Measurements from ENCODE around the gene TMEM14A.

DNA sequence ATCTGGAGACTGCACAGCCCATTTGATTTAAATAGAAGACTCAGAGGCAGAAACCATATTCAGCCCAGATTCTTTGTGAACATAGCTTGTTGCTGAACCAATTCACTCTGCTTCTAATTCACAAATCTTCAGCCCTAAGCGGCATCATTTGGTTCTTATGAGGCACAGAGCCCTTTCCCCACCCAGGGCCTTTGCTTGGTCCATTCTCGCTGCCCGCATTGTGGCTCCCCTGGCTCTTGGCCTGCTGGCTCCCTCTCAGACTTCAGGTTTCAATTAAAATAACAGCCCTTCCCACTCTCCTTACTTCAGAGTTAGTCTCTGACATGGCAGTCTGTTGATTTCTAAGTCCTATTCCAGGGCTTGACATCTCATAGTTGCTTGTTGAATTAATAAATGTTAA lies 9.4 kb upstream of the TMEM14A start:
- TF ChIP-seq, protein P1, sequence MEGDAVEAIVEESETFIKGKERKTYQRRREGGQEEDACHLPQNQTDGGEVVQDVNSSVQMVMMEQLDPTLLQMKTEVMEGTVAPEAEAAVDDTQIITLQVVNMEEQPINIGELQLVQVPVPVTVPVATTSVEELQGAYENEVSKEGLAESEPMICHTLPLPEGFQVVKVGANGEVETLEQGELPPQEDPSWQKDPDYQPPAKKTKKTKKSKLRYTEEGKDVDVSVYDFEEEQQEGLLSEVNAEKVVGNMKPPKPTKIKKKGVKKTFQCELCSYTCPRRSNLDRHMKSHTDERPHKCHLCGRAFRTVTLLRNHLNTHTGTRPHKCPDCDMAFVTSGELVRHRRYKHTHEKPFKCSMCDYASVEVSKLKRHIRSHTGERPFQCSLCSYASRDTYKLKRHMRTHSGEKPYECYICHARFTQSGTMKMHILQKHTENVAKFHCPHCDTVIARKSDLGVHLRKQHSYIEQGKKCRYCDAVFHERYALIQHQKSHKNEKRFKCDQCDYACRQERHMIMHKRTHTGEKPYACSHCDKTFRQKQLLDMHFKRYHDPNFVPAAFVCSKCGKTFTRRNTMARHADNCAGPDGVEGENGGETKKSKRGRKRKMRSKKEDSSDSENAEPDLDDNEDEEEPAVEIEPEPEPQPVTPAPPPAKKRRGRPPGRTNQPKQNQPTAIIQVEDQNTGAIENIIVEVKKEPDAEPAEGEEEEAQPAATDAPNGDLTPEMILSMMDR (IDR thresholded peaks at IDR 0.05; ENCODE audit: poor library complexity, severe bottlenecking): no peak
- TF ChIP-seq EP300 (conservative IDR thresholded peaks at IDR 0.05; ENCODE audit: poor library complexity, severe bottlenecking) (no peak), RAD21 (conservative IDR thresholded peaks at IDR 0.05) (no peak), EZH2 (IDR thresholded peaks at IDR 0.05; ENCODE audit: borderline replicate concordance, insufficient read depth, low read length, poor library complexity, severe bottlenecking) (no peak), POLR2AphosphoS5 (IDR thresholded peaks at IDR 0.05) (no peak), TAF1 (IDR thresholded peaks at IDR 0.05; ENCODE audit: low read depth) (no peak), MXI1 (conservative IDR thresholded peaks at IDR 0.05; ENCODE audit: poor library complexity, severe bottlenecking) (no peak), SMC3 (conservative IDR thresholded peaks at IDR 0.05; ENCODE audit: poor library complexity) (no peak)
- TF ChIP-seq, protein P2, sequence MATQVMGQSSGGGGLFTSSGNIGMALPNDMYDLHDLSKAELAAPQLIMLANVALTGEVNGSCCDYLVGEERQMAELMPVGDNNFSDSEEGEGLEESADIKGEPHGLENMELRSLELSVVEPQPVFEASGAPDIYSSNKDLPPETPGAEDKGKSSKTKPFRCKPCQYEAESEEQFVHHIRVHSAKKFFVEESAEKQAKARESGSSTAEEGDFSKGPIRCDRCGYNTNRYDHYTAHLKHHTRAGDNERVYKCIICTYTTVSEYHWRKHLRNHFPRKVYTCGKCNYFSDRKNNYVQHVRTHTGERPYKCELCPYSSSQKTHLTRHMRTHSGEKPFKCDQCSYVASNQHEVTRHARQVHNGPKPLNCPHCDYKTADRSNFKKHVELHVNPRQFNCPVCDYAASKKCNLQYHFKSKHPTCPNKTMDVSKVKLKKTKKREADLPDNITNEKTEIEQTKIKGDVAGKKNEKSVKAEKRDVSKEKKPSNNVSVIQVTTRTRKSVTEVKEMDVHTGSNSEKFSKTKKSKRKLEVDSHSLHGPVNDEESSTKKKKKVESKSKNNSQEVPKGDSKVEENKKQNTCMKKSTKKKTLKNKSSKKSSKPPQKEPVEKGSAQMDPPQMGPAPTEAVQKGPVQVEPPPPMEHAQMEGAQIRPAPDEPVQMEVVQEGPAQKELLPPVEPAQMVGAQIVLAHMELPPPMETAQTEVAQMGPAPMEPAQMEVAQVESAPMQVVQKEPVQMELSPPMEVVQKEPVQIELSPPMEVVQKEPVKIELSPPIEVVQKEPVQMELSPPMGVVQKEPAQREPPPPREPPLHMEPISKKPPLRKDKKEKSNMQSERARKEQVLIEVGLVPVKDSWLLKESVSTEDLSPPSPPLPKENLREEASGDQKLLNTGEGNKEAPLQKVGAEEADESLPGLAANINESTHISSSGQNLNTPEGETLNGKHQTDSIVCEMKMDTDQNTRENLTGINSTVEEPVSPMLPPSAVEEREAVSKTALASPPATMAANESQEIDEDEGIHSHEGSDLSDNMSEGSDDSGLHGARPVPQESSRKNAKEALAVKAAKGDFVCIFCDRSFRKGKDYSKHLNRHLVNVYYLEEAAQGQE (IDR thresholded peaks at IDR 0.05; ENCODE audit: borderline replicate concordance): no peak

Measured in neural cell (in vitro differentiated cells).